H9 (cell line): ENCODE measurements around the gene CACNA2D4. TPM values are rescaled to one million over a fixed set of nuclear protein-coding genes. Genes with fewer than 3 reads are reported as not detected.

Experiments used
- DNase-seq: peaks from one replicate; pipeline ENCODE4 v3.0.0-alpha.2; 2017
- H2AFZ ChIP-seq: one replicate; pipeline ENCODE4 v1.6.1; 2013; ENCODE audit warnings: mild to moderate bottlenecking, low read length, control low read depth, moderate library complexity
- H2AK5ac ChIP-seq: 2 replicates; pipeline ENCODE4 v1.6.1; 2013; ENCODE audit warnings: low read length, control low read depth, mixed read lengths; ENCODE audit not compliant: insufficient read length
- H2BK120ac ChIP-seq: one replicate; pipeline ENCODE4 v1.6.1; 2013; ENCODE audit warnings: low read depth, mild to moderate bottlenecking, low read length, control low read depth, inconsistent platforms; ENCODE audit not compliant: poor library complexity, severe bottlenecking
- H2BK12ac ChIP-seq: 2 replicates; pipeline ENCODE4 v1.6.1; 2013; ENCODE audit warnings: low read length, control low read depth, mixed read lengths, low read depth; ENCODE audit not compliant: insufficient read length
- H2BK15ac ChIP-seq: 2 replicates; pipeline ENCODE4 v1.6.1; 2013; ENCODE audit warnings: low read depth, low read length, control low read depth
- H2BK20ac ChIP-seq: one replicate; pipeline ENCODE4 v1.6.1; 2013; ENCODE audit warnings: low read depth, mild to moderate bottlenecking, low read length, control low read depth, inconsistent platforms; ENCODE audit not compliant: poor library complexity, severe bottlenecking
- H2BK5ac ChIP-seq: 2 replicates; pipeline ENCODE4 v1.6.1; 2013; ENCODE audit warnings: low read length, control low read depth, mixed read lengths; ENCODE audit not compliant: insufficient read length
- H3K14ac ChIP-seq: 2 replicates; pipeline ENCODE4 v1.6.1; 2013; ENCODE audit warnings: low read length, control low read depth; ENCODE audit not compliant: insufficient read depth
- H3K18ac ChIP-seq: 2 replicates; pipeline ENCODE4 v1.6.1; 2013; ENCODE audit warnings: low read depth, mild to moderate bottlenecking, mixed read lengths, low read length, control low read depth; ENCODE audit not compliant: insufficient read length
- H3K23ac ChIP-seq: 2 replicates; pipeline ENCODE4 v1.6.1; 2013; ENCODE audit warnings: low read length, control low read depth, mixed read lengths, low read depth; ENCODE audit not compliant: insufficient read length
- H3K23me2 ChIP-seq: 2 replicates; pipeline ENCODE4 v1.6.1; 2013; ENCODE audit warnings: low read depth, mild to moderate bottlenecking, mixed read lengths, low read length, control low read depth; ENCODE audit not compliant: insufficient read length, poor library complexity, severe bottlenecking
- H3K27ac ChIP-seq: 2 replicates; pipeline ENCODE4 v1.5.1; 2013; ENCODE audit warnings: low read length, control low read depth, mixed read lengths, low read depth; ENCODE audit not compliant: insufficient read length
- H3K27me3 ChIP-seq: 2 replicates; pipeline ENCODE4 v1.6.1; 2013; ENCODE audit warnings: low read length, control low read depth, inconsistent platforms; ENCODE audit not compliant: insufficient read depth
- H3K4ac ChIP-seq: 2 replicates; pipeline ENCODE4 v1.6.1; 2013; ENCODE audit warnings: low read depth, mild to moderate bottlenecking, control low read depth, inconsistent platforms, low read length, moderate library complexity
- H3K4me1 ChIP-seq: 2 replicates; pipeline ENCODE4 v1.6.1; 2013; ENCODE audit warnings: low read length, control low read depth, inconsistent platforms; ENCODE audit not compliant: insufficient read depth
- H3K4me2 ChIP-seq: 2 replicates; pipeline ENCODE4 v1.6.1; 2013; ENCODE audit warnings: low read length, control low read depth, mixed read lengths; ENCODE audit not compliant: insufficient read length, insufficient read depth
- H3K56ac ChIP-seq: 2 replicates; pipeline ENCODE4 v1.6.1; 2013; ENCODE audit warnings: low read depth, mild to moderate bottlenecking, mixed read lengths, low read length, control low read depth; ENCODE audit not compliant: insufficient read length
- H3K79me1 ChIP-seq: 2 replicates; pipeline ENCODE4 v1.6.1; 2013; ENCODE audit warnings: low read depth, mild to moderate bottlenecking, moderate library complexity, low read length, control low read depth, inconsistent platforms; ENCODE audit not compliant: insufficient read depth, poor library complexity, severe bottlenecking
- H3K79me2 ChIP-seq: 2 replicates; pipeline ENCODE4 v1.6.1; 2013; ENCODE audit warnings: low read length, control low read depth, inconsistent platforms; ENCODE audit not compliant: insufficient read depth
- H3K9ac ChIP-seq: 2 replicates; pipeline ENCODE4 v1.6.1; 2013; ENCODE audit warnings: low read length, control low read depth, mixed read lengths; ENCODE audit not compliant: insufficient read length; ENCODE audit errors: extremely low read depth
- H3K9me3 ChIP-seq: one replicate; pipeline ENCODE4 v1.6.1; 2013; ENCODE audit warnings: low read depth, low read length, inconsistent platforms; ENCODE audit not compliant: control insufficient read depth
- H3T11ph ChIP-seq: one replicate; pipeline ENCODE4 v1.6.1; 2013; ENCODE audit warnings: mild to moderate bottlenecking, low read length, control low read depth, inconsistent platforms
- H4K20me1 ChIP-seq: one replicate; pipeline ENCODE4 v1.6.1; 2013; ENCODE audit not compliant: control insufficient read depth, insufficient read length, insufficient read depth
- H4K5ac ChIP-seq: 2 replicates; pipeline ENCODE4 v1.6.1; 2013; ENCODE audit warnings: low read depth, mild to moderate bottlenecking, mixed read lengths, low read length, control low read depth; ENCODE audit not compliant: insufficient read length
- H4K8ac ChIP-seq: replicated peaks from 2 replicates; pipeline ENCODE4 v1.6.1; 2013; ENCODE audit warnings: low read length, control low read depth, mixed read lengths, low read depth; ENCODE audit not compliant: insufficient read length
- H4K91ac ChIP-seq: 2 replicates; pipeline ENCODE4 v1.6.1; 2013; ENCODE audit warnings: low read depth, mild to moderate bottlenecking, moderate library complexity, mixed read lengths, low read length, control low read depth; ENCODE audit not compliant: insufficient read length
- H3K27ac Mint-ChIP-seq, 3 experiments: 2 replicates in 2 of 3; 3 replicates in 1 of 3; pipeline ENCODE4 v1.8.0; 2020 to 2021; ENCODE audit warnings: mixed read lengths in 3 of 3, mild to moderate bottlenecking in 1 of 3, moderate library complexity in 1 of 3
- H3K27me3 Mint-ChIP-seq: 2 replicates; pipeline ENCODE4 v1.8.0; 2021; ENCODE audit warnings: low read depth, mild to moderate bottlenecking, moderate library complexity, mixed read lengths
- H3K36me3 Mint-ChIP-seq, 3 experiments: 2 replicates in 2 of 3; 3 replicates in 1 of 3; pipeline ENCODE4 v1.8.0; 2020 to 2021; ENCODE audit warnings: low read depth in 3 of 3, mixed read lengths in 3 of 3; ENCODE audit not compliant: insufficient read depth in 1 of 3
- H3K4me1 Mint-ChIP-seq, 2 experiments: 2 replicates each; pipeline ENCODE4 v1.8.0; 2020; ENCODE audit warnings: mixed read lengths in 2 of 2
- H3K4me3 Mint-ChIP-seq, 2 experiments: 2 replicates in 1 of 2; 3 replicates in 1 of 2; pipeline ENCODE4 v1.8.0; 2020 to 2021; ENCODE audit warnings: mild to moderate bottlenecking in 2 of 2, mixed read lengths in 2 of 2, moderate library complexity in 1 of 2
- H3K9me3 Mint-ChIP-seq, 2 experiments: 2 replicates in 1 of 2; 3 replicates in 1 of 2; pipeline ENCODE4 v1.8.0; 2020; ENCODE audit warnings: mild to moderate bottlenecking in 2 of 2, mixed read lengths in 2 of 2, moderate library complexity in 1 of 2
- CTCF ChIP-seq: fragments of 200-600 bp; sonication (generic); conservative IDR thresholded peaks from 3 replicates; pipeline ENCODE4 v1.8.0; 2021; ENCODE audit warnings: antibody characterized with exemption, mild to moderate bottlenecking
- WGBS: extraction: QIAGEN DNeasy Blood & Tissue Kit; methylation state at CpG from one replicate; pipeline ENCODE4 v1.1.7; 2013; ENCODE audit warnings: missing lambda C conversion rate, low lambda C conversion rate, mixed read lengths; ENCODE audit not compliant: insufficient read length; ENCODE audit errors: extremely low coverage; 5-methylcytosine and 5-hydroxymethylcytosine counted together
- total RNA-seq: library from RNA; stranded (reverse); gene quantifications from 2 replicates; pipeline ENCODE4 v1.2.1, GENCODE V29; 2021

CACNA2D4 gene
- total RNA-seq, 1 experiment from 2014 or later = 0.79 TPM

GRCh38 chr12:1799051-1799881 is 119.2 kb downstream of the CACNA2D4 start:
- no peaks in the 10 kb centered on the region for H3K79me2 ChIP-seq
- H2BK20ac ChIP-seq = no peak overlapping the region
- H2AK5ac ChIP-seq = no peak overlapping the region
- Mint-ChIP-seq H3K27me3 (peaks cover 7% of the 10 kb centered on the region), H3K4me1 (peaks cover 10 to 13% of the 10 kb centered on the region in 2 experiments), H3K36me3 (no peaks in the 10 kb centered on the region), H3K27ac (peak overlapping the region in 1 of 3 experiments; percentile 46; a peak in 1 of 7 replicates), H3K9me3 (no peaks in the 10 kb centered on the region; a peak in 1 of 5 replicates), H3K4me3 (no peak overlapping the region)
- H4K20me1 ChIP-seq = no peaks in the 10 kb centered on the region
- H4K91ac ChIP-seq = no peak overlapping the region
- H3K27ac ChIP-seq = no peak overlapping the region
- no peak overlapping the region for H2BK12ac ChIP-seq
- H3T11ph ChIP-seq = no peak overlapping the region
- TF ChIP-seq CTCF = no peak
- no peak overlapping the region; the same call in 1 of the 2 replicates for H3K14ac ChIP-seq
- H3K4me1 ChIP-seq = no peaks in the 10 kb centered on the region
- no peak overlapping the region for H2BK5ac ChIP-seq
- H2BK120ac ChIP-seq = no peak overlapping the region
- no peak overlapping the region for H3K23ac ChIP-seq
- no peak overlapping the region for H4K8ac ChIP-seq
- no peak overlapping the region for H3K56ac ChIP-seq
- peak; percentile 27 for DNase-seq
- no peaks in the 10 kb centered on the region for H3K9me3 ChIP-seq
- no peaks in the 10 kb centered on the region for H3K27me3 ChIP-seq
- no peak overlapping the region for H3K4me2 ChIP-seq
- no peak overlapping the region for H3K18ac ChIP-seq
- no peak overlapping the region for H3K9ac ChIP-seq
- no CpG with 5 or more reads among the region's 21 CpGs for WGBS
- H4K5ac ChIP-seq = no peak overlapping the region
- H3K23me2 ChIP-seq = peaks cover 4% of the 10 kb centered on the region
- H3K79me1 ChIP-seq = no peaks in the 10 kb centered on the region
- no peak overlapping the region for H2BK15ac ChIP-seq
- H2AFZ ChIP-seq = no peak overlapping the region
- no peak overlapping the region for H3K4ac ChIP-seq
